ENCODE measurements around the gene VAV1. TPM values are rescaled to one million over a fixed set of nuclear protein-coding genes. Genes with fewer than 3 reads are reported as not detected.

VAV1 gene
- total and polyA plus RNA-seq, 2 of the 13 experiments (the other 11 are each of a cell fraction or from before 2014, with no cell fraction given) = not detected

GRCh38 chr19:6723108-6723618 is 49.3 kb upstream of the VAV1 start:
- FAIRE-seq (peak; percentile 83), ATAC-seq (no peak), DNase-seq (ENCODE audit: low spot score) (peak; percentile 93)
- H3K9me3 ChIP-seq (ENCODE audit: low read length) = no peaks in the 10 kb centered on the region
- peaks cover 18% of the 10 kb centered on the region for H4K20me1 ChIP-seq (ENCODE audit: insufficient read depth, low read length)
- WGBS (ENCODE audit: low lambda C conversion rate) = 5% methylated on average over 13 of the region's 13 CpGs
- H3K79me2 ChIP-seq (ENCODE audit: insufficient read depth, low read length) = peaks cover 21% of the 10 kb centered on the region
- POLR2A ChIA-PET = interaction anchor here (4.8 to 8.0 kb wide), 2 partner anchors 13 to 30 kb away, joined by 83 to 278 read pairs; partner anchors contain the start of gene GPR108
- intact Hi-C loops (cut with micrococcal nuclease; ENCODE audit: unreplicated experiment) = no loop called here
- no peak overlapping the region for H2AFZ ChIP-seq (ENCODE audit: low read length)
- peak overlapping the region; percentile 78 for H3K4me2 ChIP-seq (ENCODE audit: low read depth, low read length)
- peaks cover 4 to 5% of the 10 kb centered on the region in 2 experiments; a peak in 4 of 5 replicates for H3K36me3 ChIP-seq (replicated peaks in 1 of 2; ENCODE audit: control insufficient read depth in 1 of 2, insufficient read depth in 2 of 2, low read length in 2 of 2)
- CTCF ChIA-PET (ENCODE audit: low intra/inter-chr PET ratio, low total read pairs) = no interaction called here
- H3K27ac ChIP-seq (ENCODE audit: extremely low read length, insufficient read depth, low read length) = peak overlapping the region; percentile 90
- in situ Hi-C loops (cut with HindIII; ENCODE audit: extremely low pct_ligation_motif_present, low pct_unique_long_range_greater_than_20kb) = no loop called here
- H3K27me3 ChIP-seq (ENCODE audit: control insufficient read depth in 1 of 2, insufficient read depth in 2 of 2, low read length in 2 of 2) = peaks cover 0 to 7% of the 10 kb centered on the region in 2 experiments; a peak in 1 of 5 replicates
- BruUV-seq (replicated peaks) = no TSS peak
- peak overlapping the region in 1 of 3 experiments; percentile 42; a peak in 2 of 6 replicates for H3K4me3 ChIP-seq (replicated peaks in 1 of 3; ENCODE audit: insufficient read depth in 1 of 3, low read depth in 2 of 3, low read length in 3 of 3)
- peak overlapping the region; percentile 63 for H3K9ac ChIP-seq (ENCODE audit: insufficient read depth, low read depth, low read length)
- peaks cover 80% of the 10 kb centered on the region for H3K4me1 ChIP-seq (ENCODE audit: insufficient read depth, low read length)
- TF ChIP-seq, protein P1, sequence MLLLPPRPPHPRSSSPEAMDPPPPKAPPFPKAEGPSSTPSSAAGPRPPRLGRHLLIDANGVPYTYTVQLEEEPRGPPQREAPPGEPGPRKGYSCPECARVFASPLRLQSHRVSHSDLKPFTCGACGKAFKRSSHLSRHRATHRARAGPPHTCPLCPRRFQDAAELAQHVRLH (CRISPR knock-in tag; IDR thresholded peaks at IDR 0.05; ENCODE audit: borderline replicate concordance, low read depth) = 0 out of 2 replicates have a peak, but pooled peaks have one; percentile 34
- TF ChIP-seq RFXAP (CRISPR knock-in tag; IDR thresholded peaks at IDR 0.05; ENCODE audit: borderline replicate concordance) (peak; percentile 67), KDM2A (CRISPR knock-in tag; IDR thresholded peaks at IDR 0.05; ENCODE audit: borderline replicate concordance, low read depth) (peak; percentile 51; the same call in 1 of the 2 replicates), THYN1 (CRISPR knock-in tag; IDR thresholded peaks at IDR 0.05; ENCODE audit: borderline replicate concordance, low read depth) (no peak), RXRB (CRISPR knock-in tag; IDR thresholded peaks at IDR 0.05; ENCODE audit: borderline replicate concordance) (peak; percentile 92), SRSF9 (IDR thresholded peaks at IDR 0.05; ENCODE audit: borderline replicate concordance, insufficient read depth, low read depth, low read length, poor library complexity, severe bottlenecking) (no peak), ELF1 (CRISPR knock-in tag; IDR thresholded peaks at IDR 0.05) (peak; percentile 48; the same call in 1 of the 2 replicates), KDM3A (CRISPR knock-in tag; IDR thresholded peaks at IDR 0.05; ENCODE audit: low read depth) (peak; percentile 59; the same call in 1 of the 2 replicates), MYC (CRISPR knock-in tag; IDR thresholded peaks at IDR 0.05; ENCODE audit: borderline replicate concordance) (no peak), NR2F1 (CRISPR knock-in tag; IDR thresholded peaks at IDR 0.05) (peak; percentile 31; a peak in 2 of 4 replicates), KLF13 (CRISPR knock-in tag; IDR thresholded peaks at IDR 0.05) (no peak), KAT8 (CRISPR knock-in tag; IDR thresholded peaks at IDR 0.05) (peak; percentile 75), NR2F2 (IDR thresholded peaks at IDR 0.05; ENCODE audit: borderline replicate concordance, low read depth) (peak; percentile 70; the same call in 1 of the 2 replicates)
- TF ChIP-seq, protein P2, sequence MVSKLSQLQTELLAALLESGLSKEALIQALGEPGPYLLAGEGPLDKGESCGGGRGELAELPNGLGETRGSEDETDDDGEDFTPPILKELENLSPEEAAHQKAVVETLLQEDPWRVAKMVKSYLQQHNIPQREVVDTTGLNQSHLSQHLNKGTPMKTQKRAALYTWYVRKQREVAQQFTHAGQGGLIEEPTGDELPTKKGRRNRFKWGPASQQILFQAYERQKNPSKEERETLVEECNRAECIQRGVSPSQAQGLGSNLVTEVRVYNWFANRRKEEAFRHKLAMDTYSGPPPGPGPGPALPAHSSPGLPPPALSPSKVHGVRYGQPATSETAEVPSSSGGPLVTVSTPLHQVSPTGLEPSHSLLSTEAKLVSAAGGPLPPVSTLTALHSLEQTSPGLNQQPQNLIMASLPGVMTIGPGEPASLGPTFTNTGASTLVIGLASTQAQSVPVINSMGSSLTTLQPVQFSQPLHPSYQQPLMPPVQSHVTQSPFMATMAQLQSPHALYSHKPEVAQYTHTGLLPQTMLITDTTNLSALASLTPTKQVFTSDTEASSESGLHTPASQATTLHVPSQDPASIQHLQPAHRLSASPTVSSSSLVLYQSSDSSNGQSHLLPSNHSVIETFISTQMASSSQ (IDR thresholded peaks at IDR 0.05; ENCODE audit: low read depth) = peak; percentile 73
- TF ChIP-seq, protein P2 (CRISPR knock-in tag; IDR thresholded peaks at IDR 0.05; ENCODE audit: borderline replicate concordance) = peak; percentile 86; the same call in 1 of the 2 replicates
- TF ChIP-seq, protein P3, sequence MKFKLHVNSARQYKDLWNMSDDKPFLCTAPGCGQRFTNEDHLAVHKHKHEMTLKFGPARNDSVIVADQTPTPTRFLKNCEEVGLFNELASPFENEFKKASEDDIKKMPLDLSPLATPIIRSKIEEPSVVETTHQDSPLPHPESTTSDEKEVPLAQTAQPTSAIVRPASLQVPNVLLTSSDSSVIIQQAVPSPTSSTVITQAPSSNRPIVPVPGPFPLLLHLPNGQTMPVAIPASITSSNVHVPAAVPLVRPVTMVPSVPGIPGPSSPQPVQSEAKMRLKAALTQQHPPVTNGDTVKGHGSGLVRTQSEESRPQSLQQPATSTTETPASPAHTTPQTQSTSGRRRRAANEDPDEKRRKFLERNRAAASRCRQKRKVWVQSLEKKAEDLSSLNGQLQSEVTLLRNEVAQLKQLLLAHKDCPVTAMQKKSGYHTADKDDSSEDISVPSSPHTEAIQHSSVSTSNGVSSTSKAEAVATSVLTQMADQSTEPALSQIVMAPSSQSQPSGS (CRISPR knock-in tag; IDR thresholded peaks at IDR 0.05) = peak; percentile 73; the same call in 1 of the 2 replicates
